Spinal cord (tissue), 10 donors: ENCODE results near the gene NFYB. TPM values are rescaled to one million over a fixed set of nuclear protein-coding genes. Genes with fewer than 3 reads are reported as not detected.

ENCODE experiments used
- DNase-seq, 6 donors: peaks; one replicate each; pipeline versions ENCODE4 v3.0.0 to v3.0.0-alpha.2; 2013 to 2015; ENCODE audit warnings: low spot score in 6 of 6, low read depth in 4 of 6
- H3K27ac ChIP-seq: one replicate; pipeline ENCODE4 v1.5.1; 2013; ENCODE audit warnings: low read depth, low read length, control low read depth
- H3K27me3 ChIP-seq: one replicate; pipeline ENCODE4 v1.6.1; 2013; ENCODE audit warnings: low read length; ENCODE audit not compliant: control insufficient read depth, insufficient read depth
- H3K36me3 ChIP-seq: one replicate; pipeline ENCODE4 v1.6.1; 2013; ENCODE audit warnings: low read length; ENCODE audit not compliant: control insufficient read depth, insufficient read depth
- H3K4me1 ChIP-seq: one replicate; pipeline ENCODE4 v1.6.1; 2013; ENCODE audit warnings: low read length; ENCODE audit not compliant: control insufficient read depth, insufficient read depth
- H3K4me3 ChIP-seq: one replicate; pipeline ENCODE4 v1.5.1; 2013; ENCODE audit warnings: low read depth, low read length, control low read depth
- H3K9me3 ChIP-seq: one replicate; pipeline ENCODE4 v1.6.1; 2013; ENCODE audit warnings: low read length; ENCODE audit not compliant: control insufficient read depth, insufficient read depth
- WGBS: methylation state at CpG from one replicate; pipeline ENCODE4 v1.1.5; 2013; ENCODE audit warnings: missing lambda C conversion rate; ENCODE audit not compliant: insufficient coverage; 5-methylcytosine and 5-hydroxymethylcytosine counted together
- polyA plus RNA-seq, 2 donors: library from polyadenylated mRNA; unstranded; fragments of 120-200 nt; gene quantifications; one replicate each; pipeline ENCODE4 v1.2.1, GENCODE V29; 2013; ENCODE audit not compliant: insufficient read length in 2 of 2
- total RNA-seq, 2 donors: library from RNA; depleted of rRNA in 1 of 2; stranded (reverse); fragments of 120-200 nt in 1 of 2; fragments of >200 nt in 1 of 2; gene quantifications; one replicate each; pipeline versions ENCODE4 v1.2.3 to v1.2.4, GENCODE V29; 2013 to 2014
- donor health status: healthy.

Gene NFYB
- total and polyA plus RNA-seq, 4 donors: 28.2 to 74.7 (median 51.8) TPM

GRCh38 chr12:104143002-104143401 is 5.0 kb upstream of the NFYB start:
- no peaks in the 10 kb centered on the region for H3K36me3 ChIP-seq
- no peaks in the 10 kb centered on the region for H3K9me3 ChIP-seq
- H3K4me1 ChIP-seq: peaks cover 8% of the 10 kb centered on the region
- H3K27ac ChIP-seq: no peak overlapping the region
- DNase-seq: no peak
- no peaks in the 10 kb centered on the region for H3K27me3 ChIP-seq
- no peak overlapping the region for H3K4me3 ChIP-seq

DNA sequence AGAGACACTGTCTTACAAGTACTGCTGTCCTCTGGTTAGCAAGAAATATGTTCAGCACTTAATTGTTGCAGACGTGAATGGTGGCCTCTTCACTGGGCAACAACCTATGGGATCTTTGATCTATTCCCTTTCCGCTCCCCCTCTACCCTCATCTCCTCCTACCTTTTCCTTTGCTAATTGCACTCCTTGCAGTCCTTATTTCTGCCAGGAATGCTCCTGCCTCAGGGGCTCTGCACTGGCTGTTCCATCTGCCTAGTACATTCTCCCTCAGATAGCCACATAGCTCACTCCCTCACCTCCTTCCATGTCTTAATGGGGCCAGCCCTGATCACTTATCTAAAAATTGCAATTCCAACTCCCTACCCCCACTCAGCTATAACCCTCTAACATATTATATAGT is 4.5 kb upstream of the NFYB start:
- Histone ChIP-seq H3K27me3 (no peaks in the 10 kb centered on the region), H3K4me1 (peaks cover 8% of the 10 kb centered on the region)
- 60% methylated on average over 2 of the region's 2 CpGs for WGBS

GRCh38 chr12:104138797-104139152 is 765 bp upstream of the NFYB start:
- 8% methylated on average over 5 of the region's 7 CpGs for WGBS
- Histone ChIP-seq H3K4me3 (peak overlapping the region; percentile 68), H3K9me3 (no peaks in the 10 kb centered on the region), H3K4me1 (peaks cover 8% of the 10 kb centered on the region), H3K27me3 (no peaks in the 10 kb centered on the region), H3K27ac (peak overlapping the region; percentile 88), H3K36me3 (peaks cover 3% of the 10 kb centered on the region)
- DNase-seq: peak in 3 of 6 donors; percentile 17 to 81 (median 52)

More for the DNA sequence above, 4.5 kb upstream of the NFYB start:
- DNase-seq: no peak
- Histone ChIP-seq H3K4me3 (no peak overlapping the region), H3K9me3 (no peaks in the 10 kb centered on the region), H3K36me3 (no peaks in the 10 kb centered on the region), H3K27ac (no peak overlapping the region)

DNA sequence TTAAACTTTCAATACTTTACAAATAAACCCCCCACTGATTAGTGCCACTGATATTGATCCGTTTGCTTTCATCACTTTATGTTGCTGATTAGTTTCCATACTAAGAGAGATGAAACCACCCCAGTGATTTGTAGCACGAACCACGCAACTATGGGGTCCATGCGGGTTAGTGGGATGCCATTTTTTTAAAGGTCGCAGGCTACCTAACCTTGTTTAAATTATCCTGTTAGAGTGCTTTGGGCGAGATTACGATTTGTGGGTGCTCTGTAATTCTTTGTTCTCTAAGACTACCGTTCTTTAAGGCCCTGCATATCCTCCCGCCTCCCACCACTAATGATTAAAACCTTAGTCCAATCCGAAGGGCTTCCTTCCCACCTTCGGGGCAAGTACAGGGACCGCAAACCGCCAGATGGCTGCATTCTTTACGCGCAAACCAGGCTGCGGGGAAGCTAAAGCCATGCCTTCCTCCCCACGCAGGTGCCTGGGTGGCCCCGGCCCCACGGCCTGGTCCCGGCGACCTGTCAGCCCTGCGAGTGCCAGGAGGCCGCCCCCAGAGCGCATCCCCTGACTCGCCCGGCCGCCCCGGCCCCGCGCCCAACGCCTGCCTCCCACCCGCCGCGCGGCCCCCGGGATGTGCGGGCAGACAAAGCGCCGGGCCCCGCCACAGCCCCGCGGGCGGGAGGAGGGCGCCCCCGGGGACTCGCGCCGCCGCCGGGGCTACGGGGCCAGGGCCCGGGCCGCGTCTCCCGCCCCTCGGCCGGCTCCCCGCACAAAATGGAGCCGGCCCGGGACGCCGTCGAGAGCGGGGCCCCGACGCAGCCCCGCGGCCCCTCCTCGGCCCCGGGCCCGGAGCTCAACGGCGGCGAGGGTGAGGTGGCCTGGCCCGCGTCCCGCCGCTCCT is 759 bp downstream of the NFYB start:
- Histone ChIP-seq H3K36me3 (peaks cover 3% of the 10 kb centered on the region), H3K27ac (peak overlapping the region; percentile 82), H3K4me1 (peaks cover 8% of the 10 kb centered on the region), H3K27me3 (no peaks in the 10 kb centered on the region), H3K4me3 (peak overlapping the region; percentile 62), H3K9me3 (no peaks in the 10 kb centered on the region)
- DNase-seq: peak; percentile 13 to 88 (median 38)
- WGBS: under 1% methylated on average over 71 of the region's 78 CpGs

DNA sequence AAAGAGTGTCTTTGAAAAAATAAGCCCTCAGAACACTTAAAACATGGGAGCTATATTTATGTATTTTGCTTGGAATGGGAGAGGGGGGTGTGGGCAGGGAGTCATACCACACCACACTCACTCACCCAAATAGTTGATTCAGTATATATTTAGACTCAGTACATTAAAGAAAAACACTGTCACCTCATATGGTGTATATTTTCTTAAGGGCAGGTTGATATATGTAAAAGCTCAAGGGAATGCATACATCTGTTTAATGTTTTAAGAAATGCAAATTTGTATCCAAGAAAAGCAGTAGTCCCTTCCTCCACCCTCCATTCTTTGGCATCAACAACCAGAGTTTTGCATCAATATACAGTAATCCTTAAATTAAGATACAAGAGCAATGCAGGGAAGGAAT is 1.4 kb downstream of the NFYB start:
- Histone ChIP-seq H3K36me3 (peaks cover 3% of the 10 kb centered on the region), H3K27me3 (no peaks in the 10 kb centered on the region), H3K4me3 (peak overlapping the region; percentile 62), H3K4me1 (peaks cover 8% of the 10 kb centered on the region), H3K9me3 (no peaks in the 10 kb centered on the region), H3K27ac (peak overlapping the region; percentile 3)
- peak in 2 of 6 donors; percentile 15 to 74 for DNase-seq

- WGBS: 100% methylated on average over 1 of the region's 1 CpG
- Histone ChIP-seq H3K36me3 (peaks cover 3% of the 10 kb centered on the region), H3K9me3 (no peaks in the 10 kb centered on the region), H3K27me3 (no peaks in the 10 kb centered on the region), H3K4me3 (no peak overlapping the region), H3K27ac (no peak overlapping the region), H3K4me1 (peaks cover 8% of the 10 kb centered on the region)
- no peak for DNase-seq
These were observed 3.1 kb downstream of the NFYB start for GRCh38 chr12:104134882-104135281.

DNA sequence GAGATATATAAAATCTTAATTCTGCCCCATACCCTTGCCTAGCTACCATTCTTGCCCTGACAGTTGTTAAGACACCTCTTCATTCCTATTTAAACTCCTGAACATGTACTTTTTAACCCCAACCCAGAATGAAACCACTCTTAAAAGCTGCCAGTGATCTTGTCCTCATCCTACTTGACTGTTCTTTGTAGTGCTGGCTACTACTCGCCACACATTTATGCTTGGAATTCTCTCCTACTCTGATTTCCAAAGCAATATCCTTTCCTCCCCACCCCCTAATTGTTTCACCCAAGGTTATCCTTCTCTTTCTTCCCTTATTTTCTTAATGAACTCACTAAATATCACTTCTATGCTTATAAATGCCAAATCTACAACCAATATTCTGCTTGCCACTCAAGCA is 4.1 kb downstream of the NFYB start:
- no peak overlapping the region for H3K27ac ChIP-seq
- H3K4me3 ChIP-seq: no peak overlapping the region
- H3K27me3 ChIP-seq: no peaks in the 10 kb centered on the region
- WGBS: 80% methylated on average over 1 of the region's 1 CpG
- DNase-seq: no peak
- peaks cover 6% of the 10 kb centered on the region for H3K4me1 ChIP-seq
- H3K36me3 ChIP-seq: peaks cover 7% of the 10 kb centered on the region
- no peaks in the 10 kb centered on the region for H3K9me3 ChIP-seq

- Histone ChIP-seq H3K36me3 (peaks cover 7% of the 10 kb centered on the region), H3K27me3 (no peaks in the 10 kb centered on the region), H3K4me3 (no peak overlapping the region), H3K27ac (no peak overlapping the region), H3K4me1 (peaks cover under 1% of the 10 kb centered on the region), H3K9me3 (no peaks in the 10 kb centered on the region)
- 69% methylated on average over 4 of the region's 5 CpGs for WGBS
- no peak for DNase-seq
These were observed 4.7 kb downstream of the NFYB start for GRCh38 chr12:104133321-104133720.

DNA sequence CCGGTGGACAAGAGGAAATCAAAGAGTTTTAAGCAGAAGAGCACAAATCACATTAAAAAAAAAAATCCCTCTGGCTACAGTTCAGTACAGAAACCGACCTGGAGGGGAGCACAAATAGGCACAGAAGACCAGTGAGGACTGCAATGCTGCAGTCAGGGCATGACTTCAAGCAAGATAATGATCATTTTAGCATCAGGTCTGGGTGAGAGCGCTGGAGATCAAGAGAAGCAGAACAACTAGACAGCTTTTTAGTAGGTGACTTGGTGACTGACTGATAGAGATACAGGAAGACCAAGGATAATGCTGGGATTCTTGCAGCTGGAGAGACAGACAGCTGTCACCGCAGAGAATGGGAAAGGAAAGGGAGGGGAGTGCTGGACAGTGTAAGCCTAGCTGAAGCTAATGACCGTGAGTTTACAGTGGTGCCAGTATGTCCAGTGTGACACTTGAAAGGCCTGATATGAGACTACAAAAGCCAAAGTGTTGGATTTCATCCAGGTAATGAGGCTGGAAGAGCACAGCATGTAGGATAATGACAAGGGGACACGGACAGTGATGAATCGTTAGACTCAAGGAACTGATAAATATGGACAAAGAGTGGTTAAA is 5.6 kb downstream of the NFYB start:
- peak in 1 of 6 donors; percentile 20 for DNase-seq
- Histone ChIP-seq H3K4me3 (no peak overlapping the region), H3K27ac (no peak overlapping the region), H3K36me3 (peaks cover 11% of the 10 kb centered on the region), H3K4me1 (no peaks in the 10 kb centered on the region), H3K9me3 (no peaks in the 10 kb centered on the region), H3K27me3 (no peaks in the 10 kb centered on the region)
- 62% methylated on average over 4 of the region's 7 CpGs for WGBS

DNA sequence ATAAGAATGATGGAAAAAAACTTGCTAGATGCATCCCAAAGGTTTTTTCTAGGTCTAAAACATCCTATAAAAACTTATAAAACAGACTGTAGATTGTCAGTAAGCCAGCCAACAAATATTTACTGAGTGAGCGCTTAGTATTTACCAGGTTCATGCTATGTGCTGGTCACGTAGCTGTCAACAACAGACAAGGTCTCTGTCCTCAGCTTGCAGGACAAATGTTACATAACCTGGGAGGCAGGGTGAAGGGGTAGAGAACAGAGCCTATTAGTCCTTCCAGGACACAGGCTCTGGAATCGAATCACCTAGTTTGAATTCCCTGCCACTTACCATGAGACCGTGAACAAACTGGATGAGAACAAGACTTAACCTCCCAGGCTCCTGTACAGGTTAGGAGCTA is 6.4 kb downstream of the NFYB start:
- Histone ChIP-seq H3K27me3 (no peaks in the 10 kb centered on the region), H3K36me3 (peaks cover 15% of the 10 kb centered on the region), H3K27ac (no peak overlapping the region), H3K4me3 (no peak overlapping the region), H3K9me3 (no peaks in the 10 kb centered on the region), H3K4me1 (no peaks in the 10 kb centered on the region)
- no peak for DNase-seq
- 96% methylated on average over 3 of the region's 4 CpGs for WGBS
